Pancreas (tissue), 10 donors: ENCODE measurements around the gene ZFP2. TPM values are rescaled to one million over a fixed set of nuclear protein-coding genes. Genes with fewer than 3 reads are reported as not detected.

Experiments used
- ATAC-seq, 4 donors: fragments of 200-7000 bp; cut with Tn5 transposase; one replicate each; pipeline versions ENCODE4 v1.8.0 to v1.9.1; 2020; ENCODE audit warnings: mild to moderate bottlenecking in 4 of 4, moderate library complexity in 4 of 4
- DNase-seq, 6 donors: peaks; one replicate each; pipeline ENCODE4 v3.0.0-alpha.2; 2020
- FAIRE-seq: peaks from 2 replicates; lab custom pipeline; 2012; peaks lifted over from hg19 to GRCh38; lab: Jason Lieb, UNC
- H3K27ac ChIP-seq, 4 donors: fragments of 200-600 bp; sonication (generic); 1 replicate in 3 of 4; 2 replicates in 1 of 4; pipeline versions ENCODE4 v1.5.0 to v1.8.0; 2020
- H3K27me3 ChIP-seq, 4 donors: fragments of 200-600 bp; one replicate each; pipeline ENCODE4 v1.8.0; 2021
- H3K36me3 ChIP-seq, 3 donors: fragments of 200-600 bp; sonication (generic) in 1 of 3; one replicate each; pipeline versions ENCODE4 v1.5.0 to v1.8.0; 2020 to 2021
- H3K4me1 ChIP-seq, 3 donors: fragments of 200-600 bp; one replicate each; pipeline ENCODE4 v1.8.0; 2021
- H3K4me3 ChIP-seq, 4 donors: fragments of 200-600 bp; sonication (generic) in 2 of 4; one replicate each; pipeline versions ENCODE4 v1.5.0 to v1.8.0; 2020 to 2021
- H3K9me3 ChIP-seq, 4 donors: fragments of 200-600 bp; one replicate each; pipeline ENCODE4 v1.8.0; 2021
- CTCF ChIP-seq, 4 donors: fragments of 200-600 bp; sonication (generic) in 3 of 4; IDR thresholded peaks; one replicate each; pipeline versions ENCODE4 v1.5.0 to v1.8.0; 2021; ENCODE audit warnings: antibody characterized with exemption in 4 of 4
- WGBS, 2 donors: extraction: QIAGEN DNeasy Blood & Tissue Kit; methylation state at CpG; one replicate each; pipeline ENCODE4 v1.1.7; 2013; 5-methylcytosine and 5-hydroxymethylcytosine counted together
- intact Hi-C, 3 donors: fragments of 100-400 bp; cut with DNase I; formaldehyde crosslinking; loops; one replicate each; pipeline versions ENCODE4 v1.11.1 to v1.14.2; 2022
- polyA plus RNA-seq, 2 donors: library from polyadenylated mRNA; stranded (reverse); fragments of 200-250 nt; gene quantifications; one replicate each; pipeline ENCODE4 v1.2.3, GENCODE V29; 2013
- total RNA-seq, 6 donors: library from RNA; stranded (reverse); fragmentation: NEBNext Ultra II Directional in 4 of 6; extraction: Animal tissue kit (Norgen Biotek cat#: 25700) in 4 of 6; gene quantifications; one replicate each; pipeline versions ENCODE4 v1.2.1 to v1.2.4, GENCODE V29; 2021 to 2023
- donor health status: healthy with polysubstance abuse.
- donor health status: DM: no; HTN: no; CAD: no; lungs with moderate emphysema.
- donor health status: DM: no; HTN: no; CAD: no.
- donor health status: control.
- donor health status: control.
- donor health status: Bipolar disorder and iron deficiency.
- donor health status: DM: yes; HTN: yes; CAD: no.
- donor health status: DM: no; HTN: no; CAD: no.
- donor health status: DM: no; HTN: no; CAD: no.
- donor health status: DM: yes; HTN: yes; CAD: no.

The ZFP2 gene
- 1 to 10 TPM in 4 of 6 donors, under 1 TPM in 2; 0.51 to 2.5 (median 1.1) TPM for total RNA-seq
- polyA plus RNA-seq: 1 to 10 TPM; 1.6 to 3.2 TPM

DNA sequence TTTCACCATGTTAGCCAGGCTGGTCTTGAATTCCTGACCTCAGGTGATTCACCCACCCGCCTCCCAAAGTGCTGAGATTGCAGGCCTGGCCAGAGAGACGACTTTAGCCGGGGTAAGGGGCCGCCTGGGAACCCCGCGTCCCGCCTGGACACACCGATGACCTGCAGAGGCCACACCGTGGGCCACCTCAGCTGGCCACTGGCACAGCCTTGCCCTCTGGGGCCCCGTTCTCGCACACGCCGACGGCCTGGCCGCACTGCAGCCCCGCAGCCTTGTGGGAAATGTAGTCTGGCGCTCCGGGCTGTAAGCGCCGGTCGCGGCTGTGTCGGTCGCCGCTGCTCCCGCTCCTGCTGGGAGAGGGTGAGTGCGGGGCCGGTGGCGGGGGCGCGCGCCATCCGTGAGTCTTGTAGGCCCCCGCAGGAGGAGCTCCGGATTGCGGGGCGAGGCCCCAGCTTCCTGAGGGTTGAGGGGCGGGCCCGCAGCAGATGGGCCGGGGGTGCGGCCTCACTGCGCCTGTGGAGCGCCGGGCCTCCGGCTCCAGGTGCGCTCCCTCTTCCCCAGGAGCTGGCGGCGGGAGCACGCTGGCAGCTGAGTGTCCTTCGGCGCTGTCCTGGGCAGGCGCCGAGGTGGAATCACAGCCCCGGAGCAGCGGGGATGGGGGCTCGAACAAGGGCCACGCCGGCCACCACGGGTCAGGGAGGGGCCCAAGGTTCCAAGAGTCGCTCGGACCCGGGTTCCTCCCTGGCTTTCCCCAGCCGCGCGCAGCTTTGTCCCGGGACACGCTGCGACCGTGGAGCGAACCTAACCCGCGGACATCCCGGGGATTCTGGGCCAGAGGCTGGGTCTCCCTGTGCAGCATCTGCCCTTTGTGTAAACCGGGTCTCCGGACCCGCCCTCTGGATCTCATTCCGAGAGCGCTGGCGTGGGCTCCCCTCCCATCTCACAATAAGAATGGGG, at the start of gene ZFP2:
ZFP2 (plus strand) TSS at position 299 of the 957 bp plus-strand sequence. CDS start 35,401 bp downstream, outside the sequence.
- FAIRE-seq: no peak
- TF ChIP-seq CTCF (IDR thresholded peaks at IDR 0.05): no peak

DNA sequence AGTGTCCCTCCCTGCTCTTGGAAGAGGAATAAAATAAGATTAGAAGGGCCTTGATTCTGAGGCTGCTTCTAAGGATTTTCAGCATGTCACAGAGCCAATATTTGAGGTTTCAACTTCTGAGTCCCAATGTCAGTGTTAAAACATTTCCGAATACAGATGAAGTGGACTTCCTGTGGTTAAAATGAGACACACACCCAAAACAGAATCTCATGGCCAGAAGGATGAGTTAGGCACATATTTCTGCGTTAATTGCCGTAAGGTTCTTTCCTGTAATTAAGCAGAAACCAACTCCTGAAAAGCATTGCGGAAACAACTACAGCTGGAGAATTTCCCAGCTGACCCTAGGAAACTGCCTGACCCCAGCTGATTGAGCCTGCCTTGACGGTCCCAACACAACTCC, 46.4 kb upstream of the ZFP2 start:
- no peaks in the 10 kb centered on the region for H3K4me1 ChIP-seq
- H3K36me3 ChIP-seq: no peaks in the 10 kb centered on the region
- H3K27ac ChIP-seq: no peak overlapping the region
- no peak for TF ChIP-seq CTCF (IDR thresholded peaks at IDR 0.05)
- 52 to 65% methylated on average over 5 of the region's 5 CpGs for WGBS, 2 donors
- DNase-seq (no peak), FAIRE-seq (no peak), ATAC-seq (no peak)
- no peaks in the 10 kb centered on the region for H3K27me3 ChIP-seq
- H3K4me3 ChIP-seq: no peak overlapping the region
- intact Hi-C loops: no loop called here
- H3K9me3 ChIP-seq: no peaks in the 10 kb centered on the region

More for the DNA sequence above, at the start of gene ZFP2:
- Histone ChIP-seq H3K4me3 (peak within 1 kb of the TSS; percentile 73 to 95 (median 88)), H3K9me3 (no peaks in the 10 kb centered on the region), H3K27me3 (no peaks in the 10 kb centered on the region), H3K27ac (peak within 1 kb of the TSS; percentile 33 to 74 (median 65)), H3K4me1 (peaks cover 4 to 6% (median 4%) of the 10 kb centered on the region in 3 donors), H3K36me3 (no peaks in the 10 kb centered on the region)
- intact Hi-C loops: no loop called here
- 1 to 2% methylated on average over 65 to 79 of the region's 79 CpGs for WGBS, 2 donors
- ATAC-seq (peak; percentile 97 to 99 (median 98)), DNase-seq (peak; percentile 62 to 92 (median 72))

GRCh38 chr5:178851951-178852350, 43.8 kb upstream of the ZFP2 start:
- intact Hi-C loops: loop anchor here in 1 of 3 donors (10.0 kb wide), 1 partner anchor 213 kb away; the partner anchor contains the start of gene ZNF354C

GRCh38 chr5:178854284-178854683, 41.4 kb upstream of the ZFP2 start:
- Histone ChIP-seq H3K27me3 (no peaks in the 10 kb centered on the region), H3K36me3 (no peaks in the 10 kb centered on the region), H3K4me1 (no peaks in the 10 kb centered on the region), H3K9me3 (no peaks in the 10 kb centered on the region), H3K4me3 (no peak overlapping the region), H3K27ac (no peak overlapping the region)
- no peak for TF ChIP-seq CTCF (IDR thresholded peaks at IDR 0.05)
- DNase-seq (no peak), ATAC-seq (no peak), FAIRE-seq (no peak)
- 35 to 43% methylated on average over 5 of the region's 5 CpGs for WGBS, 2 donors
- intact Hi-C loops: loop anchor here in 1 of 3 donors (10.0 kb wide), 1 partner anchor 211 kb away; the partner anchor contains the start of gene ZNF354C

More at GRCh38 chr5:178851951-178852350, 43.8 kb upstream of the ZFP2 start:
- TF ChIP-seq CTCF (IDR thresholded peaks at IDR 0.05): no peak
- no peak for ATAC-seq
- Histone ChIP-seq H3K27me3 (no peaks in the 10 kb centered on the region), H3K27ac (no peak overlapping the region), H3K4me1 (no peaks in the 10 kb centered on the region), H3K36me3 (no peaks in the 10 kb centered on the region), H3K9me3 (no peaks in the 10 kb centered on the region), H3K4me3 (no peak overlapping the region)
- FAIRE-seq: no peak
- no peak for DNase-seq
- WGBS, 2 donors: 87 to 91% methylated on average over 3 of the region's 3 CpGs
